Stimulated activated CD8-positive, alpha-beta memory T cell treated with anti-CD3 and anti-CD28 coated beads, Interleukin-15, amount 100 ng/mL, for 48 hours (primary cell): ENCODE measurements around the gene MRGPRG.
"Not testable (repeated sequence)": the region's sequence is repeated elsewhere in the genome, so short reads cannot be mapped to it uniquely, and the experiment has no call there.

ENCODE experiments used
- DNase-seq, 2 donors: peaks; one replicate each; pipeline ENCODE4 v3.0.0-alpha.2; 2020; ENCODE audit warnings: low read depth in 2 of 2

Gene MRGPRG, protein sequence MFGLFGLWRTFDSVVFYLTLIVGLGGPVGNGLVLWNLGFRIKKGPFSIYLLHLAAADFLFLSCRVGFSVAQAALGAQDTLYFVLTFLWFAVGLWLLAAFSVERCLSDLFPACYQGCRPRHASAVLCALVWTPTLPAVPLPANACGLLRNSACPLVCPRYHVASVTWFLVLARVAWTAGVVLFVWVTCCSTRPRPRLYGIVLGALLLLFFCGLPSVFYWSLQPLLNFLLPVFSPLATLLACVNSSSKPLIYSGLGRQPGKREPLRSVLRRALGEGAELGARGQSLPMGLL

DNA sequence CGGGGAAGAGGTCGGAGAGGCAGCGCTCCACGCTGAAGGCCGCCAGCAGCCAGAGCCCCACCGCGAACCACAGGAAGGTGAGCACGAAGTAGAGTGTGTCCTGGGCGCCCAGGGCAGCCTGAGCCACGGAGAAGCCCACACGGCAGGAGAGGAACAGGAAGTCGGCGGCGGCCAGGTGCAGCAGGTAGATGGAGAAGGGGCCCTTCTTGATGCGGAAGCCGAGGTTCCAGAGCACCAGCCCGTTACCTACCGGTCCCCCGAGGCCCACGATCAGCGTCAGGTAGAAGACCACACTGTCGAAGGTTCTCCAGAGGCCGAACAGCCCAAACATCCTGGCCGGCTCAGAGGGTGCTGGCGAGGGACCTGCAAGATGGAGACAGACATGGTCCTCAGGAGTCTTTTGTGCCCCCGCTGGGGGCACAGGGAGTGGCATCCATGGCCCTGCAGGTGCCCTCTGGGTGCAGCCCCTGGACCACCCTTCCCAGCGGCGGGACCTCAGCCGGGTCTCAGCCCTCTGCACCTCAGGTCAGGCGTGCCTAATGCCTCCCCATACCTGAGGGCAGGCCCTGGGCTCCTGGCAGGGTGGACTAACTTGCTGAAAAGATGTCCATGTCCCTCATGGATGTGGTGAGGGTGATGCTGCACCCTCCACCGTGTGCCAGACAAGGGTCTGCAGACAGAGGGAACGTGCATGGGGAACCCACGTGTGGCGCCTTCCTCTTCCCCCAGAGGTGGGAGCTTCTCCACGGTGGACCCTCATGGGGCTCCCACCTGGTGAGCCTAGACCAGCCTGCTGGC, at the start of gene MRGPRG:
Gene MRGPRG (minus strand): TSS at position 331 of the 798 bp plus-strand sequence. CDS start 0 bp downstream, at position 331.
- no peak for DNase-seq

GRCh38 chr11:3262548-3262947, 43.9 kb upstream of the MRGPRG start:
- not testable (repeated sequence) for DNase-seq

DNA sequence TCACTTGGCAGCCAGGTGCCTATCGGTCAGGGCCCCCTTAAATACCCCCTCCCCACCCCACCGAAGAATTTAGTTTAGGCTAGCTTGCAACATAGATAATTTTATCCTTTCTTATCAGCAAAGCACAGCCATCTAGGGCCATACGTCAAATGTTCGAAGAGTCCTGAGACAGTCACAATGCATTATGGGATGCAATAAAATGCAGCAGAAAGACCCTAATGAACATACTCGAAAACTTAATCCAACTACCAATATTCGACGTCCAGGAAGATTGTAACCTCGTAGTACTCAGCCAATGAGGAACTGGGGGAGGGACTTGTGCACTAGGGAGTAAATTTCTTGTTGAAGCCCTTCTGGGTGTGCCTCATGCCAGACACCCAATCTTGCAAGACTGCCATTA, 43.2 kb upstream of the MRGPRG start:
- not testable (repeated sequence) for DNase-seq

DNA sequence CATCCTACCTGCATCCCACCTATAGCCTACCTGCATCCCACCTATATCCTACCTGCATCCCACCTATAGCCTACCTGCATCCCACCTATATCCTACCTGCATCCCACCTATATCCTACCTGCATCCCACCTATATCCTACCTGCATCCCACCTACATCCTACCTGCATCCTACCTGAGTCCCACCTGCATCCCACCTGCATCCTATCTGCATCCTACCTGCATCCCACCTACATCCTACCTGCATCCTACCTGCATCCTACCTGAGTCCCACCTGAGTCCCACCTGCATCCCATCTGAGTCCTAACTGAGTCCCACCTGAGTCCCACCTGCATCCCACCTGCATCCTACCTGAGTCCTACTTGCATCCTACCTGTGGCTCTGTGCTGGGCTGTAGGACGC, 38.9 kb upstream of the MRGPRG start:
- not testable (repeated sequence) for DNase-seq

DNA sequence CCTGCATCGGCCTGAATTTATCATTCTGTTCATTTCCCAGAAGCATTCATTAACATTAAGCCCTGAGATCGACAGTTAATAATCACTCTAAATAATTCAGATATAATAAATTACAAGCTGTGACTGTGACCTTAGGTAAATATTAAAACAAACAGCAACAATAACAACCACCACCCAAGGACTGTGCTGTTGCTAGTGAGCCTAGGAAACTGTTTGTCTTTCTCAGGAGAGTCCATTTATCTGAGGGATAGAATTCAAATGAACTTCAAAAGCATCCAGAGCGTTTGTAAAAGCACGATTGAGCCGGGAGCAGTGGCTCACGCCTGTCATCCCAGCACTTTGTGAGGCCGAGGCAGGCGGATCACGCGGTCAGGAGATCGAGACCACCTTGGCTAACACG, 36.6 kb upstream of the MRGPRG start:
- DNase-seq, result not testable (repeated sequence)

GRCh38 chr11:3254773-3255172, 36.2 kb upstream of the MRGPRG start:
- not testable (repeated sequence) for DNase-seq

GRCh38 chr11:3245071-3245470, 26.5 kb upstream of the MRGPRG start:
- DNase-seq, result no peak

DNA sequence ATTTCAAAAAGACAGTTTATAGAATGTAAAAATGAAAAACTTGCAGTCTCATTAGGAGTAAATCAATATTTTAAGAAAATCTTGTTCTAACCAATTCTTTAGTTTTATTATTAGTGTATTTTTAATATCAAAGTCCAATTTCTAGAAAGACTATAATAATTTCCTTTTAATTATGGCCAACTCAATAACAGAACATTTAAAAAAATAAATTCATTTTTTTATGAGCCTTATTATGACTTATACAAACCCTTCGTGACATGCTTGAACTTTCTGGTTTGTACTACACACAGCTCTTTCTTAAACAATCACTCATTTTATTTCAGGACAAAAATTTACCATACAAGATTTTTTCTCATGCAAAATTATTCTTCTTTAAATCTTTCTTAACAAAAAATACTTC, 25.3 kb upstream of the MRGPRG start:
- no peak for DNase-seq

DNA sequence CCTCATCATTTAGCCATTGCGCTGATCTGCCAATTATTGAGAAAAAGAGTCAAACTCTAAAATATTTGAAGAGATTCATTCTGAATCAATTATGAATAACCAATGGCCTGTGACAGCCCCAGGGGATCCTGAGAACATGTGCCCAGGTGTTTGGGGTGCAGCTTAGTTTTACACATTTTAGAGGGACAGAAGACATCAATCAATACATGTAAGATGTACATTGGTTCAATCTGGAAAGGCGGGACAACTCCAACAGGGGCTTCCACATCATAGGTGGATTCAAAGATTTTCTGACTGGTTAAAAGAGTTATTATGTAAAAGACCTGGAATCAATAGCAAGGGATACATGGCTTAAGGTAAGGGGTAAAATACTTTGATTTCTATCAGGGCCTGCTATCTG, 18.5 kb upstream of the MRGPRG start:
- DNase-seq, result no peak

- no peak for DNase-seq
Observed at GRCh38 chr11:3234846-3235245, 16.2 kb upstream of the MRGPRG start.

- no peak for DNase-seq
Observed at GRCh38 chr11:3232956-3233355, 14.3 kb upstream of the MRGPRG start.

DNA sequence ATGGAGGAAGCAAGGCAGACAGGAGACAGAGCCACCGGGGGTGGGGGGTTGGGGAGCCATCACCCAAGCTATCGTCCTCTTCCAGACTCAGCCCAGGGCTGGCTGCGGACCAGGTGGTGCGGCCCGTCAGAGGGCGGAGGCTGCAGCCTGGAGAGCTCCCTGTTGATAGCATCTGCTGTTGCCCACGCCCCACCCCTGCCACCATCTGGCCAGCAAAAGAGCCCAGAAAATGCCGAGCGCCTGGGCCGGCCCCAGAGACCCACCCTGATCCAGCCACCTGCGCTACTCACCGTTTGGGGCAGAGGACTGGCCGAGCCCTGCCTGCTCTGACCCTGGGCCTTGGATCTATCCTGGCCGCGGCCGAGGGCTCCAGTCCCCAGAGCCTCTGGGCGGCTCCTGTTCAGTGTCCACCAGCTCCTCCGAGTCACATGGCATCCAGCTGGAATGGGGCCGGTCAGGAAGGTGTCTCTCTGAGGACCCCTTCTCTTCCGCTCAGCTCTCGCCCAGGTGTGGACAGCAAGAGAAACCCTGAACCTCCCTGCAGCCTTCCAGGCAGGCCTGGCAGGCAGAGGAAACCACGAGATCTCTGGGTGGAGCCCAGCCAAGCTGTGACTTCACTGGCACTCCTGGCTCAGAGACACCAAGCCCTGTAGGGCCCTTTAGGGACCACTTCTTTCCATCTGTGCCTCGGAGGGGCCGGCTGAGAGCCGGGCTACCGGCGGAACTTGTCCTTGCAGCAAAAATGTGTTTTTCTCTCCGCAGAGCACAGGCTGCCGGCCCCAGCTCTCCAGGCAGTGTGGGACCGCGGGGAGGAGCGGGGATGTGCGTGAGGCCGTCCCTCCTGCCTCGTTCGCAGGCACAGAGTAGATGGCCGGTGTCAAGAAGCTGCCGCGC, 13.5 kb upstream of the MRGPRG start, which contains the start of gene MRGPRE:
Gene MRGPRE (minus strand): TSS at position 567 of the 894 bp plus-strand sequence. CDS start 3,618 bp downstream, outside the sequence.
- no peak for DNase-seq

GRCh38 chr11:3231550-3231850, 12.9 kb upstream of the MRGPRG start:
- no peak for DNase-seq

DNA sequence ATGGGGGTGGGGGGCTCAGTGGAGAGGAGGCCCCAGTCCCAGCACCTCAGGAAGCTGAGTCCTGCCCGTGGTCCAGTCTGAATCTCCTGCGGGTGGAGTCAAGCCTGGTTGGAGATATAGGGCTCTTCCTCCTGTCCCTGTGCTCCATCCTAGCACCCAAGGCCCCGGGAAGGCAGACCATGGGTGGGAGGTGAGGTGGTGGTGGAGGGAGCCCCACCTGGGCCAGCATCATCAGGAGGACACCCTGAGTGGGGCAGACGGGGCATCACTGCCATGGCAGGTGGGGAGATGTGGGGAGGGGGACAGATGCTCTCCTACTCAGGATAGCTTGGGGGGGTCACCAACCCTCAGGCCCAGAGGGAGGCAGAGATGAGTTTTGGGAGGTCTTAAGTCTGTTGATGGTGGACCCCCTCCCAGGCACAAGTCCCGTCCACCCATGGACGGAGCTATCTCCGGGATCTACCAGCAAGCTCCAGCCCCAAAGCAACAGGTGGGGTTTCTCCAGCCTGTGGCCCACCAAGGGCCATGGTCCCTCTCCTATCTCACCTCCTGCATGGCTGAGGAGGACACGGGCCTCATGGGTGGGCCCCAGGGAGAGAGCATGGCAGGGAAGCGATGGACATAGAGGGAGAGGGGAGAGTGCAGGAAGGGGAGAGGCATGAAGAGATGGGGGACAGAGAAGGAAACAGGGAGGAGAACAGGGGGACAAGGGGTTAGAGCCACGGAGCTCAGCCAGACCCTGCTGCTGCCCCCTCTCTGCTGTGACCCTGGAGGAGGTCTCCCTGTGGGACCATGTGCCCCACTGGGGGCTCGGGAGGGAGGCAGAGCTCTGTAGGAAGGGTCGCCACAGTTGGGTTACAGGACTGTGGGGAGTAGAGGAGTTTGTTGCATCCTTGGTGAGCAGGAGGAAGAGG, 12.3 kb upstream of the MRGPRG start:
- no peak for DNase-seq

GRCh38 chr11:3229673-3230630, 11.3 kb upstream of the MRGPRG start:
- DNase-seq, result no peak

DNA sequence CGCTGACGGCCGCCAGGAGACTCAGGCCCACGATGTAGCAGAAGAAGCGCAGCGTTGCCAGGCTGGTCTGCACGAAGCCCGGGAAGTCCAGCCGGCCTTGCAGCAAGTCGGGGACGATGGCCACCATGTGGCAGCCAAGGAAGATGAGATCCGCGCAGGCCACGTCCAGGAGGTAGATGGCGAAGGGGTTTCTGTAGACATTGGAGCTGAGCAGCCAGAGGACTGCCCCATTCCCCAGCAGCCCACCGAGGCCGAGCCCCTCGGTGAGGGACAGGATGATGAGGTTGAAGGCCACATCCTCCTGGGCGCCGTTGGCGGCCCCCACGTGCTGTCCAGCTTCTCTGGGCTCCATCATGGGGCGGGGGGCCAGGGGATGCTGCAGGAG, 9.8 kb upstream of the MRGPRG start:
- DNase-seq, result no peak

DNA sequence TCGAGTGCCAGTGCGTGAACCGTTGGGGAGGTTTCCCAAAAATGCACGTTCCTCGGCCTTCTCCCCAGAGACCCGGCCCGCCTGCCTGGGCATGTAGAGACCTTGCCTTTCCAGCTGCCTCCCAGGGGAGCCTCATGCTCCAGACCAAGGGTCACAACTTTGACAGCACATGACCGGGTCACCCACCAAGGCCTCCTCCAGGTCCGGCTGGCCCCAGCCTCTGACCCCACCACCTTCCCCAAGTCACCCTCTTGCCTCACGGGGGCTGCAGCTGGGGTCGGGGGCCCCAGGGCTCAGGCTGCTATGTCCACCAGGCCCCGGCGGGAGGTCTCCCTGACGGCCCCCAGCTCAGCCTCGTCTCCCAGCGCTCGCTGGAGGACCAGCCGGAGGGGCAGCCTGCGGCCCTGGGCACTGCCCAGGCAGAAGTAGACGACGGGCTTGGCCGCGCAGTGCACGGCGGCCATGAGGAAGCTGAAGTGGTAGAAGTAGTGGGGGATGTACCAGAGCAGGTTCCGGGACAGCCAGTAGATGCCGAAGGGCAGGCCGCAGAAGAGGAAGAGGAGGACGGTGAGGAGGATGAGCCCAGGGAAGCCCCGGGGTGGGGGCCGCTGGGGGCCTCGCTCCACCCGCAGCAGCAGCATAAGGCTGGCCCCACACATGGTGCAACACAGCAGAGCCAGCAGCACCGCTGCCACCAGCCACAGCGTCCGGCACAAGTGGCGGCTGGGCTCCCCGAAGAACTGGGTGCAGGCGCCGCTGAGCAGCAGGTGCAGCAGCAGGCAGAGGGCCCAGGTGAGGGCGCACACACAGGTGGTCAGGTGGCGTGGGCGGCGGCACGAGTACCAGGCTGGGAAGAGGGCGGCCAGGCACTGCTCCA, 9.2 kb upstream of the MRGPRG start:
- DNase-seq, result no peak

DNA sequence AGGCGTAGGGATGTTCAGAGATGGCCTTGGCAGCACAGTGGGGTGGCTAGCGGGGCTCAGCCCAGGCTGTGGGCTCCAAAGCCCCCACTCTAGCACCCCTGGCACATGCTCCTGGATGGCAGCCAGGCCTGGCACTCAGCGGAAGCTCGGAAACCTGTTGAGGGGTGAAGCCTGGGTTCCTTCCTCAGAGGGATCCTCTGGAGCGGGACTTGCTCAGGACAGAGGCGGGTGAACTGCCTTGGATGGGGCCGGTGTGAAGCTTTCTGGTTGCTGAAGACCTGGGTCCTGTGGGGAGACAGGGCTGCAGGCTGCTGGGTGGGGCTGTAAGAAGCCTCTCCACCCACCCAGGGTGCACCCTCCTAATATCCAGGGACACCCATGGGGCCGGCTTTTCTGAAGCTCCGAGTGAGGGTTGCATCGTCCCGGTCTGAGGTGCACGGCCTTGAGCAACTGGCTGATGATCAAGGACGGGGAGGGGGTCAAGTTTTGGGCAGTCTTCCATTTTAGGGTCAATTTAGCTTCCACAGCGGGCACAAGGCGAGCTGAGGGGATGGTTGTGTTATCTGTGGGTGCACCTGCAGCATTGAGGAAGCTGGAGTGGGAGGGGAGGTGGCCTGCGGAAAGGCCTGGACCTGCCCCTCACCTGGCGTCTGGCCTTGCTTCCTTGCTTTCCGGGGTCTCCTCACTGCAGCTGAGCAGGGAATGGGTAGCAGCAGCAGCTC, 8.4 kb upstream of the MRGPRG start:
- no peak for DNase-seq
